Measurements from ENCODE around the gene ZGLP1. TPM values are rescaled to one million over a fixed set of nuclear protein-coding genes. Genes with fewer than 3 reads are reported as not detected.

Gene ZGLP1
- total RNA-seq, 2 donors from 2014 or later = 2.3 to 4.6 TPM

GRCh38 chr19:10346509-10346908, 36.9 kb upstream of the ZGLP1 start:
- 58 to 66% methylated on average over 10 of the region's 10 CpGs for WGBS, 2 donors
- peaks cover 0 to 3% of the 10 kb centered on the region in 2 donors for H3K36me3 ChIP-seq (replicated peaks in 1 of 2; ENCODE audit: insufficient read depth in 1 of 2, low read depth in 2 of 2)
- no peaks in the 10 kb centered on the region for H3K27me3 ChIP-seq
- DNase-seq = peak in 2 of 4 donors; percentile 28 to 68
- TF ChIP-seq POLR2A (IDR thresholded peaks at IDR 0.05) (peak in 1 of 3 donors; percentile 19), CTCF (IDR thresholded peaks at IDR 0.05) (no peak)
- H3K9me3 ChIP-seq = no peaks in the 10 kb centered on the region
- intact Hi-C loops (cut with DNase I) = no loop called here
- no peak overlapping the region for H3K4me3 ChIP-seq
- no peaks in the 10 kb centered on the region for H3K4me1 ChIP-seq
- ATAC-seq = peak; percentile 45
- H3K27ac ChIP-seq = peak overlapping the region in 1 of 4 donors; percentile 58

GRCh38 chr19:10344780-10345179, 35.2 kb upstream of the ZGLP1 start:
- Histone ChIP-seq H3K27me3 (no peaks in the 10 kb centered on the region), H3K4me1 (no peaks in the 10 kb centered on the region), H3K4me3 (no peak overlapping the region), H3K27ac (no peak overlapping the region), H3K9me3 (no peaks in the 10 kb centered on the region), H3K36me3 (replicated peaks in 1 of 2; ENCODE audit: insufficient read depth in 1 of 2, low read depth in 2 of 2) (no peaks in the 10 kb centered on the region)
- WGBS, 2 donors = 82 to 86% methylated on average over 10 of the region's 10 CpGs
- TF ChIP-seq POLR2A (IDR thresholded peaks at IDR 0.05) = no peak
- TF ChIP-seq CTCF (IDR thresholded peaks at IDR 0.05) = no peak
- intact Hi-C loops (cut with DNase I) = no loop called here
- DNase-seq = no peak
- ATAC-seq = no peak

- Histone ChIP-seq H3K9me3 (no peaks in the 10 kb centered on the region), H3K4me1 (no peaks in the 10 kb centered on the region), H3K27ac (no peak overlapping the region), H3K27me3 (no peaks in the 10 kb centered on the region), H3K36me3 (replicated peaks in 1 of 2; ENCODE audit: insufficient read depth in 1 of 2, low read depth in 2 of 2) (no peaks in the 10 kb centered on the region), H3K4me3 (no peak overlapping the region)
- DNase-seq (no peak), ATAC-seq (no peak)
- no peak for TF ChIP-seq POLR2A (IDR thresholded peaks at IDR 0.05)
- no peak for TF ChIP-seq CTCF (IDR thresholded peaks at IDR 0.05)
- WGBS, 2 donors = 43 to 56% methylated on average over 2 of the region's 2 CpGs
- intact Hi-C loops (cut with DNase I) = no loop called here
These were observed 33.9 kb upstream of the ZGLP1 start for GRCh38 chr19:10343495-10343894.

GRCh38 chr19:10339977-10340376, 30.4 kb upstream of the ZGLP1 start:
- Histone ChIP-seq H3K9me3 (no peaks in the 10 kb centered on the region), H3K27ac (no peak overlapping the region), H3K4me1 (peaks cover 4% of the 10 kb centered on the region), H3K27me3 (no peaks in the 10 kb centered on the region), H3K36me3 (replicated peaks in 1 of 2; ENCODE audit: insufficient read depth in 1 of 2, low read depth in 2 of 2) (no peaks in the 10 kb centered on the region), H3K4me3 (no peak overlapping the region)
- no peak for TF ChIP-seq POLR2A (IDR thresholded peaks at IDR 0.05)
- no peak for TF ChIP-seq CTCF (IDR thresholded peaks at IDR 0.05)
- ATAC-seq (no peak), DNase-seq (no peak)
- intact Hi-C loops (cut with DNase I) = no loop called here
- 67 to 84% methylated on average over 5 of the region's 5 CpGs for WGBS, 2 donors

- no peak within 1 kb of the TSS for H3K27ac ChIP-seq
- intact Hi-C loops (cut with DNase I) = no loop called here
- ATAC-seq (no peak), DNase-seq (peak in 1 of 4 donors; percentile 24)
- H3K4me1 ChIP-seq = peaks cover 7% of the 10 kb centered on the region
- TF ChIP-seq CTCF (IDR thresholded peaks at IDR 0.05) (no peak), POLR2A (IDR thresholded peaks at IDR 0.05) (no peak)
- WGBS, 2 donors = 54 to 65% methylated on average over 13 to 14 of the region's 14 CpGs
- H3K27me3 ChIP-seq = no peaks in the 10 kb centered on the region
- no peaks in the 10 kb centered on the region for H3K9me3 ChIP-seq
- no peak within 1 kb of the TSS for H3K4me3 ChIP-seq
- no peaks in the 10 kb centered on the region for H3K36me3 ChIP-seq (replicated peaks in 1 of 2; ENCODE audit: insufficient read depth in 1 of 2, low read depth in 2 of 2)
These were observed 29.9 kb upstream of the ZGLP1 start, which contains the start of gene ICAM3 for GRCh38 chr19:10339380-10339960. TSS of gene ICAM3 (minus strand) at chr19:10339624. CDS start at chr19:10339614, 10 bp downstream.
